Smooth muscle cell (in vitro differentiated cells): ENCODE data around the gene ALOX5AP. TPM values are rescaled to one million over a fixed set of nuclear protein-coding genes. Genes with fewer than 3 reads are reported as not detected.

Experiments
- DNase-seq: peaks from one replicate; lab custom pipeline; 2025; ENCODE audit not compliant: unreplicated experiment; lab: John Stamatoyannopoulos, UW
- H2AFZ ChIP-seq: fragments of 200-600 bp; sonication (generic); 2 replicates; pipeline ENCODE4 v1.6.0; 2016; ENCODE audit warnings: antibody characterized with exemption, low read depth, mild to moderate bottlenecking
- H3F3A ChIP-seq: fragments of 200-600 bp; sonication (generic); 2 replicates; pipeline ENCODE4 v1.6.0; 2017; ENCODE audit warnings: antibody characterized with exemption, low read depth
- H3K27ac ChIP-seq: fragments of 200-600 bp; sonication (generic); 2 replicates; pipeline ENCODE4 v1.5.1; 2016; ENCODE audit warnings: low read depth, mild to moderate bottlenecking
- H3K27me3 ChIP-seq: fragments of 200-600 bp; sonication (generic); 2 replicates; pipeline ENCODE4 v1.6.1; 2016; ENCODE audit warnings: low read depth, mild to moderate bottlenecking
- H3K36me3 ChIP-seq: fragments of 200-600 bp; sonication (generic); 2 replicates; pipeline ENCODE4 v1.5.1; 2016; ENCODE audit warnings: low read depth
- H3K4me1 ChIP-seq: fragments of 200-600 bp; sonication (generic); 2 replicates; pipeline ENCODE4 v1.5.1; 2016; ENCODE audit warnings: low read depth
- H3K4me2 ChIP-seq: fragments of 200-600 bp; sonication (generic); 2 replicates; pipeline ENCODE4 v1.6.0; 2016; ENCODE audit warnings: mild to moderate bottlenecking
- H3K4me3 ChIP-seq: fragments of 200-600 bp; sonication (generic); 2 replicates; pipeline ENCODE4 v1.5.1; 2016; ENCODE audit warnings: mild to moderate bottlenecking
- H3K79me2 ChIP-seq: fragments of 200-600 bp; sonication (generic); 2 replicates; pipeline ENCODE4 v1.6.0; 2016; ENCODE audit warnings: low read depth, mild to moderate bottlenecking
- H3K9ac ChIP-seq: fragments of 200-600 bp; sonication (generic); 2 replicates; pipeline ENCODE4 v1.6.0; 2016; ENCODE audit warnings: low read depth
- H3K9me3 ChIP-seq: fragments of 200-600 bp; sonication (generic); replicated peaks from 2 replicates; pipeline ENCODE4 v1.5.1; 2016; ENCODE audit warnings: low read depth
- H4K20me1 ChIP-seq: fragments of 200-600 bp; sonication (generic); 2 replicates; pipeline ENCODE4 v1.6.0; 2016; ENCODE audit warnings: low read depth
- WGBS: methylation state at CpG from one replicate; pipeline ENCODE4 v1.1.7; 2016; ENCODE audit warnings: low lambda C conversion rate; 5-methylcytosine and 5-hydroxymethylcytosine counted together
- polyA plus RNA-seq: library from polyadenylated mRNA; unstranded; fragments of >200 nt; fragmentation: Nextera tagmentation; extraction: Ambion mirVana; gene quantifications from 2 replicates; pipeline ENCODE4 v1.2.1, GENCODE V29; 2016
- total RNA-seq: library from RNA; depleted of rRNA; stranded (reverse); fragments of >200 nt; gene quantifications from 2 replicates; pipeline ENCODE4 v1.2.3, GENCODE V29; 2014
- TF ChIP-seq, protein P1 (sequence below): fragments of 200-600 bp; sonication (generic); IDR thresholded peaks from 2 replicates; pipeline ENCODE4 v1.5.1; 2017; ENCODE audit warnings: borderline replicate concordance, mild to moderate bottlenecking, antibody characterized with exemption; ENCODE audit not compliant: insufficient read depth, poor library complexity, severe bottlenecking

The ALOX5AP gene
- total and polyA plus RNA-seq, 2 experiments from 2014 or later: 0.22 TPM; not detected in 1

DNA sequence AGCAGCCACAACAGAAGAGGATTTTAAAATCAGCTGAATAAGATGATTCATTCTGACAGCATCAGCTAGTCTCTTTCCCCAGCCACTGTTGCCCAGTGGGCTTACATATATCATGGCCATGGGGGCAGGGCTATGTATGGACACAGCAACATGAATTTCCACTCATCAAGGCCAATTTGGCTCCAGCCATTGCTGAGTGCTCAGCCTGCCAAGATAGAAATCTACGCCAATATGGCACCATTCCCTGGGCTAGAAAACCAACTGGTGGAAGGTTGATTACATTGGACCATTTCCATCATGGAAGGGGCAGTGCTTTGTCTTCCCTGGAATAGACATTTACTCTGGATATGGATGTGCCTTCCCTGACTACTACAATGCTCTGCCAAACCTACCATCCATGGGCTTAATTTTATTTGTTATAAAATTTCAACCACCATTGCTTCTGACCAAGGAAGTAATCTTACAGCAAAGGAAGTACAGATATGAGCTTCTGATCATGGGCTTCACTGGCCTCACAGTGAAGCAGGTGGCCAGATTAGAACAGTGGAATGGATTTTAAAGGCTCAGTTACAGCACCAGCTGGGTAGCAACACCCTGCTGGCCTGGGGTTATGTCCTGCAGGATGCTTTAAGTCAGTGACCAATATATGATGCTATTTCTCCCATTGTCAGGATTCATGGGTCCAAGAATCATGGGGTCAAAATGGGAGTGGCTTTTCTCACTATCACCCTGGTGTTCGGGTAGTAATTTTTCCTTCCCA is 9.8 kb upstream of the ALOX5AP start:
- Histone ChIP-seq H3K4me3 (no peak overlapping the region), H3K9ac (no peak overlapping the region), H3K27me3 (no peaks in the 10 kb centered on the region), H4K20me1 (no peaks in the 10 kb centered on the region), H2AFZ (no peak overlapping the region), H3K36me3 (no peaks in the 10 kb centered on the region), H3K79me2 (no peaks in the 10 kb centered on the region), H3F3A (no peaks in the 10 kb centered on the region), H3K9me3 (no peaks in the 10 kb centered on the region), H3K27ac (no peak overlapping the region), H3K4me1 (no peaks in the 10 kb centered on the region), H3K4me2 (no peak overlapping the region)
- DNase-seq: no peak
- 94% methylated on average over 2 of the region's 2 CpGs for WGBS
- TF ChIP-seq, protein P1, sequence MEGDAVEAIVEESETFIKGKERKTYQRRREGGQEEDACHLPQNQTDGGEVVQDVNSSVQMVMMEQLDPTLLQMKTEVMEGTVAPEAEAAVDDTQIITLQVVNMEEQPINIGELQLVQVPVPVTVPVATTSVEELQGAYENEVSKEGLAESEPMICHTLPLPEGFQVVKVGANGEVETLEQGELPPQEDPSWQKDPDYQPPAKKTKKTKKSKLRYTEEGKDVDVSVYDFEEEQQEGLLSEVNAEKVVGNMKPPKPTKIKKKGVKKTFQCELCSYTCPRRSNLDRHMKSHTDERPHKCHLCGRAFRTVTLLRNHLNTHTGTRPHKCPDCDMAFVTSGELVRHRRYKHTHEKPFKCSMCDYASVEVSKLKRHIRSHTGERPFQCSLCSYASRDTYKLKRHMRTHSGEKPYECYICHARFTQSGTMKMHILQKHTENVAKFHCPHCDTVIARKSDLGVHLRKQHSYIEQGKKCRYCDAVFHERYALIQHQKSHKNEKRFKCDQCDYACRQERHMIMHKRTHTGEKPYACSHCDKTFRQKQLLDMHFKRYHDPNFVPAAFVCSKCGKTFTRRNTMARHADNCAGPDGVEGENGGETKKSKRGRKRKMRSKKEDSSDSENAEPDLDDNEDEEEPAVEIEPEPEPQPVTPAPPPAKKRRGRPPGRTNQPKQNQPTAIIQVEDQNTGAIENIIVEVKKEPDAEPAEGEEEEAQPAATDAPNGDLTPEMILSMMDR: no peak

DNA sequence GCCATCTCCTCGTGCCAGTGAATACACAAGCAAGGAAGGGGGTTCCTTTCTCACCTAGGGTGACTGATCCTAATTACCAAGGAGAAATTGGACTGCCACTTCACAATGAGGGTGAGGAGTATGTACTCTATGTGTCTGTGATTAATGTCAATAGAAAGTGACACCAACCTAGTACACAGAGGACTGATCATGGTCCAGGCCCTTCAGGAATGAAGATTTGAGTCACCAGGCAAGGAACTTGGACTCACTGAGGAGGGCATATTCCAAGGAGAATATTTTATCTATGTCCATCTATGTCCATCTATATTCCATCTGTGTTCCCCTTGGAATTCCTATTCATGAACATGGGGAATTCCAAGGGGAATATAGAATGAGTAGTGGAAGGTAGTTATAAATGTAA is 9.2 kb upstream of the ALOX5AP start:
- Histone ChIP-seq H3K79me2 (no peaks in the 10 kb centered on the region), H3K27ac (no peak overlapping the region), H3K4me1 (no peaks in the 10 kb centered on the region), H3K27me3 (no peaks in the 10 kb centered on the region), H3K9me3 (no peaks in the 10 kb centered on the region), H3K36me3 (no peaks in the 10 kb centered on the region), H4K20me1 (no peaks in the 10 kb centered on the region), H3K4me2 (no peak overlapping the region), H3K9ac (no peak overlapping the region), H3F3A (no peaks in the 10 kb centered on the region), H3K4me3 (no peak overlapping the region), H2AFZ (no peak overlapping the region)
- TF ChIP-seq, protein P1: no peak
- 88% methylated on average over 1 of the region's 1 CpG for WGBS
- DNase-seq: no peak

DNA sequence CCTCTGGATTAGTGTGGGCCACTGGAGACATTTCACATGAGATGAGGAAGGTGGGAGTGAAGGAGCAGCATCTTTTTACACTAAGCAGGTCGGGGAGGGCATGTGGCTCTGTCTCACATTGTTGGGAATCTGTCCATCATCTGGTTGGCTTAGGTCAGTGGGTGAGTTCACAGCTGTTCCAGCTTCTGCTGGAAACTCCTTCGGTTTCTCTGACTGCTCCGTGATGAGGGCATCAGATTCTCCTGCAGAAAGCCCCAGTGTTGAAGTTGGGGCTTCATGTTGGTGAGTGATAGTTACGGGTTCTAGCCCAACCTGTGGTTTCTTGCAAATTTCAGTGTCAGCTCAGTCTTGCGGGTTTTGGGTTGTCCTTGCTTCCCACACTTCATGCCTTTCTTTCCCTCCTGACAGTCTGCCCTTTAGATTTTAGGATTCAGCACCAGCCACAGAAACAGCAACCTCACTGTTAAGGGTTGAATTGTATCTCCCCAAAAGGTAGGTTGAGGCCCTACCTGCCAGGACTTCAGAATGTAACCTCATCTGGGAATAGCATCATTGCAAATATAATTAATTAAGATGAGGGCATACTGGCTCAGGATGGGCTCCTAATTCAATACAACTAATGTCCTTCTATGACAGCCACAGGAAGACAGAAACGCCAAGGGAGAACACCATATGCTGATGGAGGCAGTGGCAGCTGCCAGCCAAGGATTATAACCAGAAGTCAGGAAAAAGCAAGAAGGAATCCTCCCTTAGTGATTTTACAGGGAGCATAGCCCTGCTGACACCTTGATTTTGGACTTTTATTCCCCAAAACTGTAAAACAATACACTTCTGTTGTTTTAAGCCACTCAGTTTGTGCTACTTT is 7.6 kb upstream of the ALOX5AP start:
- 93% methylated on average over 6 of the region's 6 CpGs for WGBS
- Histone ChIP-seq H2AFZ (no peak overlapping the region), H3K27ac (no peak overlapping the region), H3F3A (no peaks in the 10 kb centered on the region), H3K9ac (no peak overlapping the region), H3K4me2 (no peak overlapping the region), H3K79me2 (no peaks in the 10 kb centered on the region), H3K27me3 (no peaks in the 10 kb centered on the region), H3K36me3 (no peaks in the 10 kb centered on the region), H4K20me1 (no peaks in the 10 kb centered on the region), H3K4me3 (no peak overlapping the region), H3K9me3 (no peaks in the 10 kb centered on the region), H3K4me1 (no peaks in the 10 kb centered on the region)
- TF ChIP-seq, protein P1: no peak
- no peak for DNase-seq
